Omental fat pad (tissue), 4 donors: ENCODE results near the gene CIB1. TPM values are rescaled to one million over a fixed set of nuclear protein-coding genes. Genes with fewer than 3 reads are reported as not detected.
"Not testable (repeated sequence)": the region's sequence is repeated elsewhere in the genome, so short reads cannot be mapped to it uniquely, and the experiment has no call there.

ENCODE experiments used
- ATAC-seq: fragments of 150-250 bp; one replicate; pipeline ENCODE4 v1.9.1; 2016; ENCODE audit warnings: mild to moderate bottlenecking, moderate library complexity; ENCODE audit not compliant: low FRiP score
- DNase-seq: peaks from one replicate; pipeline ENCODE4 v3.0.0-alpha.2; 2019; ENCODE audit warnings: low spot score
- CTCF ChIP-seq, 3 donors: fragments of 450-650 bp; IDR thresholded peaks; one replicate each; pipeline ENCODE4 v1.5.1; 2016 to 2017; ENCODE audit warnings: antibody characterized with exemption in 3 of 3, mild to moderate bottlenecking in 3 of 3, moderate library complexity in 2 of 3
- total RNA-seq, 4 donors: library from RNA; depleted of rRNA; stranded (reverse); fragments of >200 nt; gene quantifications; one replicate each; pipeline ENCODE4 v1.1.0, GENCODE V29; 2016

CIB1 gene
- total RNA-seq, 4 donors from 2014 or later = 27.9 to 48.3 (median 34.5) TPM

- TF ChIP-seq CTCF (IDR thresholded peaks at IDR 0.05) = no peak
- DNase-seq = no peak
- ATAC-seq = peak; percentile 16
Observed at GRCh38 chr15:90266061-90266431, 32.3 kb upstream of the CIB1 start.

- ATAC-seq (peak; percentile 90), DNase-seq (peak; percentile 70)
- no peak for TF ChIP-seq CTCF (IDR thresholded peaks at IDR 0.05)
Observed at GRCh38 chr15:90265271-90266060, 31.7 kb upstream of the CIB1 start, which contains the start of gene NGRN. Gene NGRN, plus strand, starts transcription at chr15:90265672. Its CDS starts 41 bp downstream, at chr15:90265713.

- no peak for ATAC-seq
- TF ChIP-seq CTCF (IDR thresholded peaks at IDR 0.05) = no peak
- no peak for DNase-seq
Observed at GRCh38 chr15:90264671-90265070, 30.9 kb upstream of the CIB1 start.

GRCh38 chr15:90262426-90262825, 28.7 kb upstream of the CIB1 start:
- TF ChIP-seq CTCF (IDR thresholded peaks at IDR 0.05) = no peak
- no peak for DNase-seq
- ATAC-seq = no peak

- no peak for TF ChIP-seq CTCF (IDR thresholded peaks at IDR 0.05)
- ATAC-seq = peak; percentile 16
- DNase-seq = no peak
Observed at GRCh38 chr15:90261811-90262210, 28.1 kb upstream of the CIB1 start.

- not testable (repeated sequence) for ATAC-seq, DNase-seq
Observed at GRCh38 chr15:90260731-90261130, 27.0 kb upstream of the CIB1 start.

- DNase-seq = no peak
- TF ChIP-seq CTCF (IDR thresholded peaks at IDR 0.05) = no peak
- ATAC-seq = no peak
Observed at GRCh38 chr15:90259524-90259923, 25.8 kb upstream of the CIB1 start.
